SK-N-SH (cell line): ENCODE data around the gene HLA-DRB5. TPM values are rescaled to one million over a fixed set of nuclear protein-coding genes. Genes with fewer than 3 reads are reported as not detected.

Experiments used
- CTCF ChIA-PET: fragments of 300-600, 350-600 bp; formaldehyde crosslinking; extraction: SDS; loops from one replicate; lab custom pipeline; 2021; lab: Yijun Ruan, JAX
- POLR2A ChIA-PET: fragments of 350-600 bp; sonication (Branson Sonifier 250); formaldehyde crosslinking; extraction: SDS; loops from one replicate; lab custom pipeline; 2020; ENCODE audit warnings: antibody characterized with exemption, inconsistent platforms; lab: Yijun Ruan, JAX
- DNase-seq: peaks from one replicate; pipeline ENCODE4 v3.0.0; 2012
- H2AFZ ChIP-seq: fragments of 200-600 bp; sonication (generic); 2 replicates; pipeline ENCODE4 v1.8.1; 2016; ENCODE audit warnings: antibody characterized with exemption, mild to moderate bottlenecking, low read depth
- H3F3A ChIP-seq: fragments of 200-600 bp; sonication (generic); replicated peaks from 2 replicates; pipeline ENCODE3; 2016; ENCODE audit warnings: antibody characterized with exemption, mild to moderate bottlenecking; ENCODE audit not compliant: insufficient read depth
- H3K27ac ChIP-seq, 2 experiments: fragments of 200-500 bp in 1 of 2; fragments of 200-600 bp in 1 of 2; sonication (Bioruptor generic) in 1 of 2; sonication (generic), shearing (Covaris generic) in 1 of 2; 2 replicates each; pipeline versions ENCODE4 v1.5.1 to v1.6.1; 2014 to 2016; ENCODE audit warnings: low read depth in 2 of 2, inconsistent platforms in 1 of 2, low read length in 1 of 2, mild to moderate bottlenecking in 1 of 2, mixed read lengths in 1 of 2
- H3K27me3 ChIP-seq: fragments of 200-600 bp; sonication (generic), shearing (Covaris generic); 2 replicates; pipeline ENCODE4 v1.6.1; 2016; ENCODE audit warnings: mixed run types; ENCODE audit not compliant: insufficient read depth
- H3K36me3 ChIP-seq, 2 experiments: fragments of 200-500 bp in 1 of 2; fragments of 200-600 bp in 1 of 2; sonication (Bioruptor generic) in 1 of 2; sonication (generic) in 1 of 2; replicated peaks in 1 of 2; 2 replicates each; pipeline versions ENCODE3 to v1.5.1; 2014 to 2016; ENCODE audit warnings: low read length in 1 of 2, mild to moderate bottlenecking in 1 of 2; ENCODE audit not compliant: insufficient read depth in 2 of 2, control insufficient read depth in 1 of 2
- H3K4me1 ChIP-seq, 2 experiments: fragments of 200-500 bp in 1 of 2; fragments of 200-600 bp in 1 of 2; sonication (Bioruptor generic) in 1 of 2; sonication (generic), shearing (Covaris generic) in 1 of 2; 2 replicates each; pipeline versions ENCODE4 v1.5.1 to v1.6.1; 2014 to 2016; ENCODE audit warnings: low read depth in 1 of 2, low read length in 1 of 2, mixed run types in 1 of 2; ENCODE audit not compliant: insufficient read depth in 2 of 2, control insufficient read depth in 1 of 2
- H3K4me2 ChIP-seq: fragments of 200-600 bp; sonication (generic), shearing (Covaris generic); 2 replicates; pipeline ENCODE4 v1.6.1; 2017; ENCODE audit warnings: mixed run types
- H3K4me3 ChIP-seq, 2 experiments: fragments of 200-500 bp in 1 of 2; fragments of 200-600 bp in 1 of 2; sonication (Bioruptor generic) in 1 of 2; sonication (generic), shearing (Covaris generic) in 1 of 2; 2 replicates each; pipeline versions ENCODE4 v1.5.1 to v1.8.1; 2014 to 2016; ENCODE audit warnings: low read depth in 2 of 2, inconsistent platforms in 1 of 2, low read length in 1 of 2, mild to moderate bottlenecking in 1 of 2, mixed read lengths in 1 of 2, moderate library complexity in 1 of 2
- H3K79me2 ChIP-seq: fragments of 200-600 bp; sonication (generic); 2 replicates; pipeline ENCODE4 v1.8.1; 2017; ENCODE audit warnings: mild to moderate bottlenecking; ENCODE audit not compliant: insufficient read depth
- H3K9ac ChIP-seq: fragments of 200-600 bp; sonication (generic); 2 replicates; pipeline ENCODE4 v1.6.1; 2017; ENCODE audit warnings: mixed run types
- H3K9me2 ChIP-seq: fragments of 200-600 bp; sonication (generic); 2 replicates; pipeline ENCODE4 v1.6.1; 2017; ENCODE audit warnings: mixed run types
- H3K9me3 ChIP-seq: fragments of 200-600 bp; sonication (generic); 2 replicates; pipeline ENCODE4 v1.6.1; 2017; ENCODE audit warnings: mixed run types, mild to moderate bottlenecking, moderate library complexity
- H4K20me1 ChIP-seq: fragments of 200-600 bp; sonication (generic); 2 replicates; pipeline ENCODE4 v1.6.1; 2017; ENCODE audit warnings: mild to moderate bottlenecking, mixed run types; ENCODE audit not compliant: insufficient read depth
- CHD2 ChIP-seq: fragments of 150-350 bp; IDR thresholded peaks from 2 replicates; pipeline ENCODE4 v1.6.1; 2018; ENCODE audit warnings: low read length; ENCODE audit not compliant: partially characterized antibody
- ELF1 ChIP-seq: IDR thresholded peaks from 2 replicates; pipeline ENCODE4 v1.4.0; 2012
- EZH2phosphoT487 ChIP-seq: fragments of 200-600 bp; sonication (generic); IDR thresholded peaks from 2 replicates; pipeline ENCODE4 v1.6.1; 2017; ENCODE audit warnings: low read depth, mixed run types, mild to moderate bottlenecking, antibody characterized with exemption, moderate library complexity, borderline replicate concordance
- FOSL2 ChIP-seq: IDR thresholded peaks from 2 replicates; pipeline ENCODE4 v1.4.0; 2012; ENCODE audit warnings: low read depth, mild to moderate bottlenecking, moderate library complexity, borderline replicate concordance
- FOXM1 ChIP-seq: IDR thresholded peaks from 2 replicates; pipeline ENCODE4 v1.4.0; 2012; ENCODE audit warnings: low read depth, mild to moderate bottlenecking
- GABPA ChIP-seq: IDR thresholded peaks from 2 replicates; pipeline ENCODE4 v1.4.0; 2012; ENCODE audit warnings: low read depth, mild to moderate bottlenecking
- JUND ChIP-seq: IDR thresholded peaks from 2 replicates; pipeline ENCODE4 v1.4.0; 2012
- MEF2A ChIP-seq: IDR thresholded peaks from 2 replicates; pipeline ENCODE4 v1.4.0; 2012; ENCODE audit warnings: low read depth, borderline replicate concordance
- NFIC ChIP-seq: IDR thresholded peaks from 2 replicates; pipeline ENCODE4 v1.4.0; 2012; ENCODE audit warnings: borderline replicate concordance
- POLR2AphosphoS5 ChIP-seq: IDR thresholded peaks from 2 replicates; pipeline ENCODE4 v1.6.1; 2012; ENCODE audit warnings: low read depth, low read length
- SIN3A ChIP-seq: IDR thresholded peaks from 2 replicates; pipeline ENCODE4 v1.6.1; 2012; ENCODE audit warnings: low read depth, mild to moderate bottlenecking, low read length, moderate library complexity, borderline replicate concordance
- SMC3 ChIP-seq: IDR thresholded peaks from 2 replicates; pipeline ENCODE4 v1.6.1; 2012; ENCODE audit warnings: low read depth, low read length, improper control_type of control experiment
- TAF1 ChIP-seq: IDR thresholded peaks from 2 replicates; pipeline ENCODE4 v1.6.1; 2012; ENCODE audit warnings: low read depth, mild to moderate bottlenecking, low read length, moderate library complexity, borderline replicate concordance
- TCF12 ChIP-seq: IDR thresholded peaks from 2 replicates; pipeline ENCODE4 v1.4.0; 2012
- TEAD4 ChIP-seq: IDR thresholded peaks from 2 replicates; pipeline ENCODE4 v1.4.0; 2012; ENCODE audit warnings: mild to moderate bottlenecking, borderline replicate concordance; ENCODE audit not compliant: insufficient read depth
- WGBS: methylation state at CpG from one replicate; pipeline ENCODE4 v1.1.6; 2017; ENCODE audit warnings: low lambda C conversion rate; 5-methylcytosine and 5-hydroxymethylcytosine counted together
- polyA plus RNA-seq, 3 experiments: library from polyadenylated mRNA; depleted of rRNA; stranded (reverse); fragments of >200 nt; gene quantifications; 2 replicates each; pipeline ENCODE4 v1.2.3, GENCODE V29; 2012
- TF ChIP-seq, protein P1 (sequence below): IDR thresholded peaks from 2 replicates; pipeline ENCODE4 v1.4.0; 2012; ENCODE audit warnings: low read depth, borderline replicate concordance
- TF ChIP-seq, protein P2 (sequence below): fragments of 150-350 bp; IDR thresholded peaks from 2 replicates; pipeline ENCODE4 v1.6.1; 2017; ENCODE audit warnings: antibody characterized with exemption, low read length, low read depth, borderline replicate concordance
- TF ChIP-seq, protein P3 (sequence below): fragments of 200-600 bp; sonication (generic); IDR thresholded peaks from 2 replicates; pipeline ENCODE4 v1.6.1; 2017; ENCODE audit warnings: antibody characterized with exemption, mild to moderate bottlenecking, moderate library complexity
- TF ChIP-seq, protein P4 (sequence below): fragments of 150-350 bp; IDR thresholded peaks from 2 replicates; pipeline ENCODE4 v1.6.1; 2016; ENCODE audit warnings: mild to moderate bottlenecking, low read depth, low read length
- TF ChIP-seq, protein P5 (sequence below): IDR thresholded peaks from 2 replicates; pipeline ENCODE4 v1.4.0; 2012; ENCODE audit warnings: low read depth, borderline replicate concordance
- TF ChIP-seq, protein P6 (sequence below): IDR thresholded peaks from 2 replicates; pipeline ENCODE4 v1.4.0; 2012; ENCODE audit warnings: low read depth

Gene HLA-DRB5
- polyA plus RNA-seq, 1 of the 3 experiments (the other 2 are of a cell fraction): not detected

DNA sequence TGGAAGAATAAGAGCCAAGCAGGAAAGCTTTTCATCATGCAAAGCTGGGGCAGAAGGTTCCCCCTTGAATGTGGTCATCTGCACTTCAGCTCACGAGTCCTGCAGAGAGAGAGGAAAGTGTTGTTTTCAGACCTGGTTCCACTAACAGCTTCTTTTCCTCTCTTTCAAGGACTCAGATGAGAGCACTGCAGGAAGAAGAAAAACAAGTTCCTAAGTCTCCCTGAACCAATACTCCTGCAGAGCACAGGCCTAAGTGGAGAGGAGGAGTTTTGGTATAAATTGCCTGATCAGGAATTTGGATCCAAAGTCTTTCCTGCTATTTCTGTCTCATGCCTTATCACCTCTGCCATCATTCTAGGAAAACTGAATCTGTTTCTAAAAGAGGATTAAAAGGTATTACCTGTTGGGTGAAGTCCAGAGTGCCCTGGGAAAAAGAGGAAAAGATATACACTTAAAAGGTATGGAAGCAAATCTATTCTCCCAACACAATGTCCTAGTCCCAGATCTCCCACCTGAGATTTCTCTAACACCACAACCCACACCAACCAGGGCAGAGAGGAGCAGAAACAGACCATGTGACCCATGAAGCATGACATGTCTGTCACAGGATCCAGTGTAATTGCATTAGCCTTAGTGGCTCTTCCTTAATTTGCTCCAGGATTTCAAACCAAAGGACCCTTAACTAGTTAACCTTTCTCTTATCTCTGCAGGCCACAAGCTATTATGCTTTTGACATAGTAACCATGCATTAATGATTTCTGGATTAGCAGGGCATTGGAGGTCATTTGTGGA, 12.2 kb downstream of the HLA-DRB5 start:
- no CpG with 5 or more reads among the region's 1 CpG for WGBS

DNA sequence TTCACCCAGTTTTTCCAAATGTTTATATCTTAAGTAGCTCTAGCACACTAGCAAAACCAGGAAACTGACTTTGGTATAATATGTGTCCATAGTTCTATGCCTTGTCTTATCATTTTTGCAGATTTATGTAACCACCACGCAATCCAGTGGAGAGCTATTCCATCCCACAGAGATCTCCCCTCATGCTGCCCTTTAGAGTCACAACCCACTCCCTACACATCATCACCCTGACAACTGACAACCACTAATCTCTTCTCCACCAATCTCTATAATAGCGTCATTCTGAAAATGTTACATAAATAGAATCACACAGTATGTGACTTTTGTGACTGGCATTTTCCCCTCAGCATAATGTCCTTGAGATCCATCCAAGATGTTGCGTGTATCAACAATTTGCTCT, 29.1 kb downstream of the HLA-DRB5 start:
- no peak for DNase-seq
- WGBS: 0% methylated on average over 3 of the region's 3 CpGs
- Histone ChIP-seq H3K4me2 (no peak overlapping the region), H3K4me1 (no peaks in the 10 kb centered on the region), H3K9me2 (no peaks in the 10 kb centered on the region), H3K9ac (no peak overlapping the region), H3K79me2 (no peaks in the 10 kb centered on the region), H3F3A (no peaks in the 10 kb centered on the region)
- CTCF ChIA-PET: no interaction called here
- TF ChIP-seq, protein P1, sequence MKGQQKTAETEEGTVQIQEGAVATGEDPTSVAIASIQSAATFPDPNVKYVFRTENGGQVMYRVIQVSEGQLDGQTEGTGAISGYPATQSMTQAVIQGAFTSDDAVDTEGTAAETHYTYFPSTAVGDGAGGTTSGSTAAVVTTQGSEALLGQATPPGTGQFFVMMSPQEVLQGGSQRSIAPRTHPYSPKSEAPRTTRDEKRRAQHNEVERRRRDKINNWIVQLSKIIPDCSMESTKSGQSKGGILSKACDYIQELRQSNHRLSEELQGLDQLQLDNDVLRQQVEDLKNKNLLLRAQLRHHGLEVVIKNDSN: no peak
- TF ChIP-seq, protein P2, sequence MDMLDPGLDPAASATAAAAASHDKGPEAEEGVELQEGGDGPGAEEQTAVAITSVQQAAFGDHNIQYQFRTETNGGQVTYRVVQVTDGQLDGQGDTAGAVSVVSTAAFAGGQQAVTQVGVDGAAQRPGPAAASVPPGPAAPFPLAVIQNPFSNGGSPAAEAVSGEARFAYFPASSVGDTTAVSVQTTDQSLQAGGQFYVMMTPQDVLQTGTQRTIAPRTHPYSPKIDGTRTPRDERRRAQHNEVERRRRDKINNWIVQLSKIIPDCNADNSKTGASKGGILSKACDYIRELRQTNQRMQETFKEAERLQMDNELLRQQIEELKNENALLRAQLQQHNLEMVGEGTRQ: no peak
- no peak for TF ChIP-seq JUND
- TF ChIP-seq SMC3: no peak
- TF ChIP-seq, protein P3, sequence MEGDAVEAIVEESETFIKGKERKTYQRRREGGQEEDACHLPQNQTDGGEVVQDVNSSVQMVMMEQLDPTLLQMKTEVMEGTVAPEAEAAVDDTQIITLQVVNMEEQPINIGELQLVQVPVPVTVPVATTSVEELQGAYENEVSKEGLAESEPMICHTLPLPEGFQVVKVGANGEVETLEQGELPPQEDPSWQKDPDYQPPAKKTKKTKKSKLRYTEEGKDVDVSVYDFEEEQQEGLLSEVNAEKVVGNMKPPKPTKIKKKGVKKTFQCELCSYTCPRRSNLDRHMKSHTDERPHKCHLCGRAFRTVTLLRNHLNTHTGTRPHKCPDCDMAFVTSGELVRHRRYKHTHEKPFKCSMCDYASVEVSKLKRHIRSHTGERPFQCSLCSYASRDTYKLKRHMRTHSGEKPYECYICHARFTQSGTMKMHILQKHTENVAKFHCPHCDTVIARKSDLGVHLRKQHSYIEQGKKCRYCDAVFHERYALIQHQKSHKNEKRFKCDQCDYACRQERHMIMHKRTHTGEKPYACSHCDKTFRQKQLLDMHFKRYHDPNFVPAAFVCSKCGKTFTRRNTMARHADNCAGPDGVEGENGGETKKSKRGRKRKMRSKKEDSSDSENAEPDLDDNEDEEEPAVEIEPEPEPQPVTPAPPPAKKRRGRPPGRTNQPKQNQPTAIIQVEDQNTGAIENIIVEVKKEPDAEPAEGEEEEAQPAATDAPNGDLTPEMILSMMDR: no peak
- no peak for TF ChIP-seq TCF12
- no peak for TF ChIP-seq POLR2AphosphoS5
- no peak for TF ChIP-seq EZH2phosphoT487
- no peak for TF ChIP-seq MEF2A
- no peak for TF ChIP-seq CHD2
- TF ChIP-seq, all 33 proteins: peak for 0
- POLR2A ChIA-PET: no interaction called here
- Histone ChIP-seq H3K36me3 (no peaks in the 10 kb centered on the region), H3K27me3 (no peaks in the 10 kb centered on the region), H3K27ac (no peak overlapping the region), H3K4me3 (no peak overlapping the region), H3K9me3 (no peaks in the 10 kb centered on the region), H4K20me1 (no peaks in the 10 kb centered on the region), H2AFZ (no peak overlapping the region)

More for the DNA sequence above, 12.2 kb downstream of the HLA-DRB5 start:
- ChIA-PET POLR2A (no interaction called here), CTCF (no interaction called here)
- Histone ChIP-seq H3K36me3 (no peaks in the 10 kb centered on the region), H3F3A (no peaks in the 10 kb centered on the region), H3K79me2 (no peaks in the 10 kb centered on the region), H3K4me3 (no peak overlapping the region), H3K9me3 (no peaks in the 10 kb centered on the region), H4K20me1 (no peaks in the 10 kb centered on the region), H3K4me2 (no peak overlapping the region), H3K27ac (no peak overlapping the region), H3K4me1 (no peaks in the 10 kb centered on the region), H3K9ac (no peak overlapping the region), H2AFZ (no peak overlapping the region), H3K9me2 (no peaks in the 10 kb centered on the region), H3K27me3 (no peaks in the 10 kb centered on the region)
- no peak for DNase-seq
- TF ChIP-seq, protein P4, sequence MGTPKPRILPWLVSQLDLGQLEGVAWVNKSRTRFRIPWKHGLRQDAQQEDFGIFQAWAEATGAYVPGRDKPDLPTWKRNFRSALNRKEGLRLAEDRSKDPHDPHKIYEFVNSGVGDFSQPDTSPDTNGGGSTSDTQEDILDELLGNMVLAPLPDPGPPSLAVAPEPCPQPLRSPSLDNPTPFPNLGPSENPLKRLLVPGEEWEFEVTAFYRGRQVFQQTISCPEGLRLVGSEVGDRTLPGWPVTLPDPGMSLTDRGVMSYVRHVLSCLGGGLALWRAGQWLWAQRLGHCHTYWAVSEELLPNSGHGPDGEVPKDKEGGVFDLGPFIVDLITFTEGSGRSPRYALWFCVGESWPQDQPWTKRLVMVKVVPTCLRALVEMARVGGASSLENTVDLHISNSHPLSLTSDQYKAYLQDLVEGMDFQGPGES: no peak
- TF ChIP-seq, protein P5, sequence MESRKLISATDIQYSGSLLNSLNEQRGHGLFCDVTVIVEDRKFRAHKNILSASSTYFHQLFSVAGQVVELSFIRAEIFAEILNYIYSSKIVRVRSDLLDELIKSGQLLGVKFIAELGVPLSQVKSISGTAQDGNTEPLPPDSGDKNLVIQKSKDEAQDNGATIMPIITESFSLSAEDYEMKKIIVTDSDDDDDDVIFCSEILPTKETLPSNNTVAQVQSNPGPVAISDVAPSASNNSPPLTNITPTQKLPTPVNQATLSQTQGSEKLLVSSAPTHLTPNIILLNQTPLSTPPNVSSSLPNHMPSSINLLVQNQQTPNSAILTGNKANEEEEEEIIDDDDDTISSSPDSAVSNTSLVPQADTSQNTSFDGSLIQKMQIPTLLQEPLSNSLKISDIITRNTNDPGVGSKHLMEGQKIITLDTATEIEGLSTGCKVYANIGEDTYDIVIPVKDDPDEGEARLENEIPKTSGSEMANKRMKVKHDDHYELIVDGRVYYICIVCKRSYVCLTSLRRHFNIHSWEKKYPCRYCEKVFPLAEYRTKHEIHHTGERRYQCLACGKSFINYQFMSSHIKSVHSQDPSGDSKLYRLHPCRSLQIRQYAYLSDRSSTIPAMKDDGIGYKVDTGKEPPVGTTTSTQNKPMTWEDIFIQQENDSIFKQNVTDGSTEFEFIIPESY: no peak
- TF ChIP-seq FOXM1 (no peak), TEAD4 (no peak), GABPA (no peak), NFIC (no peak), CHD2 (no peak), TAF1 (no peak), ELF1 (no peak), EZH2phosphoT487 (no peak), FOSL2 (no peak), SIN3A (no peak)
- TF ChIP-seq, protein P6, sequence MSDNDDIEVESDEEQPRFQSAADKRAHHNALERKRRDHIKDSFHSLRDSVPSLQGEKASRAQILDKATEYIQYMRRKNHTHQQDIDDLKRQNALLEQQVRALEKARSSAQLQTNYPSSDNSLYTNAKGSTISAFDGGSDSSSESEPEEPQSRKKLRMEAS: no peak
